GM12865 (cell line): ENCODE results near the gene BDKRB1.

Source experiments
- DNase-seq: peaks from one replicate; pipeline ENCODE4 v3.0.0; 2010; ENCODE audit warnings: low read depth
- H3K4me3 ChIP-seq: 2 replicates; pipeline ENCODE4 v1.5.1; 2011; ENCODE audit warnings: mild to moderate bottlenecking, low read depth, low read length, control low read depth
- CTCF ChIP-seq: IDR thresholded peaks from 2 replicates; pipeline ENCODE4 v1.5.1; 2011; ENCODE audit warnings: low read length, control low read depth, low read depth, inconsistent platforms; ENCODE audit not compliant: insufficient read depth; ENCODE audit errors: missing control alignments

BDKRB1 gene

GRCh38 chr14:96309896-96310330 lies 53.9 kb downstream of the BDKRB1 start:
- TF ChIP-seq CTCF: no peak
- no peak for DNase-seq
- H3K4me3 ChIP-seq: no peak overlapping the region

DNA sequence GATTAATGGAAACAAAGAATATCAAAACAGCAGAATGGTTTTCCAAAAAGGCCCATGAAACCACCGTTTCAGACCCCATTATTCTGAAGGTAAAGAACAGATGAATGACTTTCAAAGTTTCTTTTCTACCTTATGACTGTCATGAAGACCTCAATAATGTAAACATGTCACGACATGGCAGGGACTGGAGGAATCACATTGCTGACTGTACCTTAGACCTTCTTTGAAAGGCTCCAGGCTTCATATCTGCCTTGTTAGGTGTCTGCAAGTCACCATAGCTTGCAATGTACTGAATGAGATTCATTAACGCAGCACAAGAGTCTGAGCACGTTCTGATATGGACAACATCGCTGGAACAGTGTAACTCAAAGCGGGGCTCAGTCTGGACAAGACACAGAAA lies 54.9 kb downstream of the BDKRB1 start:
- H3K4me3 ChIP-seq: no peak overlapping the region
- no peak for TF ChIP-seq CTCF
- DNase-seq: no peak
